Neuron (in vitro differentiated cells): ENCODE data around the gene NFKBIA.
"Not testable (repeated sequence)": the region's sequence is repeated elsewhere in the genome, so short reads cannot be mapped to it uniquely, and the experiment has no call there.

Source experiments
- H2AFZ ChIP-seq: one replicate; pipeline ENCODE4 v1.6.1; 2013; ENCODE audit warnings: low read depth, mild to moderate bottlenecking, inconsistent platforms, low read length, moderate library complexity
- H3K27me3 ChIP-seq: one replicate; pipeline ENCODE4 v1.6.1; 2013; ENCODE audit warnings: low read length; ENCODE audit not compliant: insufficient read depth
- H3K36me3 ChIP-seq: one replicate; pipeline ENCODE4 v1.6.1; 2013; ENCODE audit warnings: low read length; ENCODE audit not compliant: insufficient read depth
- H3K4me1 ChIP-seq: one replicate; pipeline ENCODE4 v1.6.1; 2013; ENCODE audit warnings: low read length; ENCODE audit not compliant: insufficient read depth
- H3K4me3 ChIP-seq: 2 replicates; pipeline ENCODE4 v1.5.1; 2013; ENCODE audit warnings: mild to moderate bottlenecking, low read length, moderate library complexity
- H3K9me3 ChIP-seq: one replicate; pipeline ENCODE4 v1.6.1; 2013; ENCODE audit warnings: low read length

NFKBIA gene

DNA sequence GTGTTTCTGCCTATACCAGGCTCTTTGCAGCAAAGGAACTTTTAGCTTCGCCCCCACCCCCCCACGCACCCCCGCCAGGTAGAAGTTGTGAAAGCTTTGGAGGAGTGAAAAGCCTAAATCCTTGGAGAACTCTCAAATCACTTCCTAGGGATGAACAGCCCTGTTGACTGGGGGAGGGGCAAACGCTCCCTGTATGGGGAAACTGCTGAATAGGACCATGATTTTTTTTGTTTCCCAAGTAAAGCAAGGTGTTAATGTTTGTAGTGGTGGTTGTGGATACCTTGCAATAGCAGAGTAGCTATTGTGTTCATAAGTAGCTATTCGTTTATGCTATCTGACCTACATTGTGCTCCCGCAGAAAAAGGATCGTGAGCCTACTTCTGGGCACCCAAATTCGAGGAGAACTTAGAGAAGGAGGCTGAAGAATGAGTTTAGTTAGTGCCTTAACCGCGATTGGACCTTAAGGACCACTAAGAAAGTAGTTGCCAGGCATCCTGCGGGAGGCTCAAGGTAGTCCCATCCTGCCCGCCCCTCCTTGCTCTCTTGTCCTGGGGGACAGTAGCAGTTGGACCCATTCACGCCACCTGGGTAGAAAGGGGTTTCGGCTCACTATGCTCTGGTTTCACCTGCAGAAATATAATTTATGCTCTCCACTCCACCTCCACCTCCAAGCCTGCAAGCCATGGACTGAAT lies 901 bp upstream of the NFKBIA start:
- H3K27me3 ChIP-seq, result no peaks in the 10 kb centered on the region
- H3K4me3 ChIP-seq, result peak overlapping the region; percentile 78
- peaks cover 14% of the 10 kb centered on the region for H3K4me1 ChIP-seq
- H2AFZ ChIP-seq, result no peak overlapping the region
- H3K36me3 ChIP-seq, result peaks cover 31% of the 10 kb centered on the region
- no peaks in the 10 kb centered on the region for H3K9me3 ChIP-seq

DNA sequence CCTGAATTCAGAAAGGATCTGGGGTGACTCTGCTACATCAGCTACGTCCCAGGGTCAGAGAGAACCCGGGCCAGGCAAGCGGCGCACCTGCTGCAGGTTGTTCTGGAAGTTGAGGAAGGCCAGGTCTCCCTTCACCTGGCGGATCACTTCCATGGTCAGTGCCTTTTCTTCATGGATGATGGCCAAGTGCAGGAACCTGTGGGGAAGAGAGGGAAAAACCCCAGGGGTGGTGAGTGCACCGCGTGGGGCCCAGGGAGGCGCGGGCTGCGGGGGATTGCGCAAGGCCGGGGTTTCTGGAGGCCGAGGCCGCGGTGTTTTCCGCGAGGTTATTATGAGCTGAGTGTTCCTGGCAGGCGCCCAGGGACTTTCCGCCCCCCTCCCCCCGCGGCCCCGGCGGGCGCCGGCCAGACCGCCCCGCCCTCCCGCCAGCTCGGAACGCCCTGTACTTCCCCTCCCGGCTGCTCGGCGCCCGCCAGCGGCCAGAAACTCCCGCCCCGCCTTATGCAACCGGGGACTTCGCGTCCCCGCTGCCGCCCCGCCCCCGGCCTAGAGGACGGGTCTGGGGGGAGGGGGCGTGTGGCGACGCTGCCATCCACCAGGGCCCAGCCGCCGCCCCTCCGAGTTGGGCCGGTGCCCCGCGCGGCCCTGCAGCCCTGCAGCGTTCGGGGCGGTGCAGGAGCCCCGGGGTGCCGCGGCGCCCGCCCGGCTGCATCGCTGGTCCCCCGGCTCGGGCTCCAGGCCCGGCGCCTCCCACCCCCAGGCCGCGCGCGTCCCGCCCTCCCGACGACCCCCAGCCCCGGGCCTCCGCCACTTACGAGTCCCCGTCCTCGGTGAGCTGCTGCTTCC lies 723 bp downstream of the NFKBIA start:
- Histone ChIP-seq H3K9me3 (no peaks in the 10 kb centered on the region), H3K4me3 (peak overlapping the region; percentile 78), H3K36me3 (peaks cover 31% of the 10 kb centered on the region), H3K4me1 (peaks cover 14% of the 10 kb centered on the region), H3K27me3 (no peaks in the 10 kb centered on the region), H2AFZ (peak overlapping the region; percentile 19)

DNA sequence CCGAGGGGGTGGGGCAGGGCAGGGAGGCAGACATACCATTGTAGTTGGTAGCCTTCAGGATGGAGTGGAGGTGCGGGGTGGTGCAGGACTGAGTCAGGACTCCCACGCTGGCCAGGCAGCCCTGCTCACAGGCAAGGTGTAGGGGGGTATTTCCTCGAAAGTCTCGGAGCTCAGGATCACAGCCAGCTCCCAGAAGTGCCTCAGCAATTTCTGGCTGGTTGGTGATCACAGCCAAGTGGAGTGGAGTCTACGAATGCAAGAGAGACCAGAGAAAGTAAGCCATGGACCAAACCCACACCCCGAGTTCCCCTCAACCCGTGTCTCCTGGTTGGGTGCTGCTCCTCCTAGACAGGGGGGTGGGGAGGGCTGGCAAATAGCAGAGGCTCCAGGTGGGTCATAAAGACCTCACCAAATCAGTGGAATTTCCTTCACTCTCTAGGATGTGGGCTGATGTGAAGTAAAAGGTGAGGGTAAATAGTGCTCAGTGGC lies 1.4 kb downstream of the NFKBIA start:
- Histone ChIP-seq H3K36me3 (peaks cover 31% of the 10 kb centered on the region), H3K9me3 (no peaks in the 10 kb centered on the region), H3K4me3 (peak overlapping the region; percentile 78), H3K4me1 (peaks cover 14% of the 10 kb centered on the region), H3K27me3 (no peaks in the 10 kb centered on the region), H2AFZ (no peak overlapping the region)

DNA sequence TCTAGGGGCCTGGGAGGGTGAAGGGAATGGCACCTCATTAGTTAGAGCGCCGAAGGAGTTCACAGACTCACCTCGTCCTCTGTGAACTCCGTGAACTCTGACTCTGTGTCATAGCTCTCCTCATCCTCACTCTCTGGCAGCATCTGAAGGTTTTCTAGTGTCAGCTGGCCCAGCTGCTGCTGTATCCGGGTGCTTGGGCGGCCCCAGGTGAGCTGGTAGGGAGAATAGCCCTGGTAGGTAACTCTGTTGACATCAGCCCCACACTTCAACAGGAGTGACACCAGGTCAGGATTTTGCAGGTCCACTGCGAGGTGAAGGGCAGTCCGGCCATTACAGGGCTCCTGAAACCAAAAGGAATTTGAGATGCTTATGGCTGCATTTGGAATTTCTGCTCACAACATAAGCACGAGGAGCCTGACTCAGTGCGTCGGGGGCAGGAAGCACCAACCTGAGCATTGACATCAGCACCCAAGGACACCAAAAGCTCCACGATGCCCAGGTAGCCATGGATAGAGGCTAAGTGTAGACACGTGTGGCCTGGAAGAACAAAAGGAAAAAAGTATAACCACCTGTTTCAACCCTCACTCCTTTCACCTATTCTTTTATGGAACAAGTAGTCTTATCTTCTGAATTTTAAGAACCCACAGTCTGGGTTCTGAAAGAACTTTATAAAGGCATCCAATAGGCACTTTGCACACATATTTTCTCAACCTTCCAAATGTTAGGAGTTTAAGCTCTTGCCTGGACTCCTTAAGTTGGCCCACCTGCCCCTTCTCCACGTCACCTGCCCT lies 2.0 kb downstream of the NFKBIA start:
- H3K4me3 ChIP-seq, result no peak overlapping the region
- peaks cover 31% of the 10 kb centered on the region for H3K36me3 ChIP-seq
- H3K27me3 ChIP-seq, result no peaks in the 10 kb centered on the region
- H2AFZ ChIP-seq, result no peak overlapping the region
- no peaks in the 10 kb centered on the region for H3K9me3 ChIP-seq
- H3K4me1 ChIP-seq, result peaks cover 16% of the 10 kb centered on the region

DNA sequence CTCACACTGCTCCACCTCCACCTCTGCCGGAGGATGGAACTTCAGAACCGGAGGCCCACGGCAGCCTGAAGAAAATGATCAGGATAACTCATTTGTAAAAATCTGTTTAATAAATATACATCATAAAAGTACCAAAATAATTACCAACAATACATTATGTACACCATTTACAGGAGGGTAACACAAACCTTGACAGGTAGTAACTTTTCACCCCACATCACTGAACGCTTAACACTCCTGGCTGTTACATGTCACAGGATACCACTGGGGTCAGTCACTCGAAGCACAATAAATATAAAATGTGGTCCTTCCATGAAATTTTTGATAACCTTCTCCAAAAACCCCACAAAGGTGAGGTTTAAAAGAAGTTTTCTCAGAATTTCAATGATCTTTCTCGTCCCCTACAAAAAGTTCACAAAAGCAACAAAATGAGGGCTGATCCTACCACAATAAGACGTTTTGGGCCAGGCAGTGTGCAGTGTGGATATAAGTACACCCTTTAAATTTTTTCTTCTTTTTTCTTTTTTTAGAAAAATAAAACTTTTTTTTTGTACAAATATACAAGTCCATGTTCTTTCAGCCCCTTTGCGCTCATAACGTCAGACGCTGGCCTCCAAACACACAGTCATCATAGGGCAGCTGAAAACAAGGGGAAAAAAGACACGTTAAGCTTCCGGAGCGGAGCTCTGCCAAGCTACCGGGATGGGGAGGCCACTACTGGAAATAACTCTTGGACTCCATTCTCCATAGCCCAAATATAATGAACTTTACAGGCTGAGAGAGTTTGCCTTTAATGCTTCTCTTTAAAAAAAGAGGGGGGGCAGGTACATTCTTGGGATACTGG lies 2.9 kb downstream of the NFKBIA start:
- peaks cover 16% of the 10 kb centered on the region for H3K4me1 ChIP-seq
- no peaks in the 10 kb centered on the region for H3K27me3 ChIP-seq
- no peak overlapping the region for H3K4me3 ChIP-seq

DNA sequence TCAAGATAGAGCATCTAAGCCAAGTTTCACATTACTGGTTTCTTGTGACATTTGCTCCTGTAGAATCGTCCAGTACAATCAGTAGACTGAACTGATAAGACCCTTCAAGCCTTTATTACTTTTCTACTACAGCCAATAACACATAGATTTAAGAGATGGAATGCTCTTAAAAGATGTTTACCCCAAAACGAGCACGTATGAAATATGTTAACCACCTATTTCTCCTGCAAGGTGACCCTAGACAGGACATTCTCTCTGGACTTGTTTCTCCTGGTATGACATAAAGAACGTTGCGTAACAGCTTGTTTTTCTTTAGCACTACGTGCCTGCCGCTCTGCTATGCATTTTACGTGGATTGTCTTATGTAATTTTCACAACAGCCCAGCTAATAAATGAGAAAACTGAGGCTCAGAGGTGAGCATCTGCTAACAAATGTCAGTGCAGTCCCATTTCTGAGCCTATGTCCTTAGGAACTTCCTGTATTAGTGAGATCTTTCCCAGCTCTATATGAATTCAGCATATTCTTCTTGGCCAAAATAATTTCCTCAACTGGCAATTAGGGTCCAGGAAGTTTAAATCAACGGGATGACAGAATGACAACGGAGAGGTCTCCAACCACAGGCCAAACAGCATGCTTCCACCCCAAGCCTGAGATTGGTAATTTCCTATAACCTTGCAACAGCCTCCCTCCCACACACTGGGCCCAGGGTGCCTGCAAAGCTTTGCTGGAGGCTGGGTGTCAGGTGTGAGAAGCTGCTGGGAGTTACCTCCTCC lies 3.7 kb downstream of the NFKBIA start:
- Histone ChIP-seq H3K9me3 (no peaks in the 10 kb centered on the region), H3K4me1 (peaks cover 15% of the 10 kb centered on the region), H2AFZ (no peak overlapping the region), H3K27me3 (no peaks in the 10 kb centered on the region), H3K36me3 (peaks cover 31% of the 10 kb centered on the region), H3K4me3 (no peak overlapping the region)

More for the DNA sequence above, 2.9 kb downstream of the NFKBIA start:
- Histone ChIP-seq H3K9me3 (no peaks in the 10 kb centered on the region), H2AFZ (no peak overlapping the region), H3K36me3 (peaks cover 31% of the 10 kb centered on the region)

DNA sequence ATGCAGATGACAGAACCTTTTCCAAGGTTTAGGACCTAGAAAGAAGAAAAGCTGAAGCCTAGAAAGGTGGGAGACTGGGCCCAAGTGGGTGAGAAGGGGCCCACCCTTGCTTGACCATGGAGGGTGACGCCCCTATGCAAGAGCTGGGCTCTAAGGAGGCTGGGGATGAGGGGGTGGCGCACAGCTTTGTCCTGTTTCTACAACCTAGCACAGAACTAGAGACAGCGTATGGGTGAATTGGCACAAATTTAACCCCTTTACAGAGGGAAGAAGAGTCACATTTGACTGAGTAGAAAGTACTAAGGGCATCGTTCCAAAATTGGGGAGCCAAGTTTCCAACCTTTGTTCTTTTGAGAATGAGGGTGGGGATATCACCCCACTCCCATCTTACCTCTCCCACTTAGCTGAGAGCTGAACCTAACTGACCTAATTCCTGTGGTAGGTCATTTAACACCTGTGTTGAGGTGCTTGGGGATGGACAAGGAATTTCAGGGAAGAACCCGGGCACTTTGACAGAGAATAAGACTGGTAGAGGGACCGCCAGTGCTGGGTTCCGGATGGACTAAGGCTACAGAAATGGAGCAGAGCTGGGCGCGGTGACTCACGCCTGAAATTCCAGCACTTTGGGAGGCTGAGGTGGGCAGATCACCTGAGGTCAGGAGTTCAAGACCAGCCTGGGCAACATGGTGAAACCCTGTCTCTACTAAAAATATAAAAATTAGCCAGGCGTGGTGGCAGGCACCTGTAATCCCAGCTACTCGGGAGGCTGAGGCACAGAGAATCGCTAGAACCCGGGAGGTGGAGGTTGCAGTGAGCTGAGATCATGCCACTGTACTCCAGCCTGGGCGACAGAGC lies 5.2 kb downstream of the NFKBIA start:
- no peaks in the 10 kb centered on the region for H3K27me3 ChIP-seq

DNA sequence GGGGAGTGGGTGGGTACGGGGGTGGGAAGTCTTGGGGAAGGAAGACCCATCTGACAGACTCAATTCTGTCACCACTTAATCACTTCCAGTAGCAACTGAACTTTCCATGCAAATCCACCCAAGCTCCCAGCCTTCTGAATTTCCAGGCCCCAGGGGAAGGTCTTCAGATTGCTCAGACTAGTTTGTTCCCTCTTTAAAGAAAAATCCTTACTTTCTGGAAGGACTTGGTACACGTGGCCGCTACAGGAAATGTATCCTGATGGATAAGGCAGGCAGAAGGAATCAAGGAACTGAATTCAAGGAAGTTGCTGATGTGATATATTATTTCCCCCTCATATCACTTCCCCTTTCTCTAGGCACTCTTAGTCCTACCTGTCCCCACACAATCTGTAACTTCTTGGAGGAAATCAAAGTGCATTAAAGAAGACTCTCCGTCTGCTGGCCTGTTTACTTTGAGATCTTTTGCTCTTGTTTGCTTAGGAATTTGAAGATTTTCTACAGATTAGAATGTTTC lies 6.4 kb downstream of the NFKBIA start:
- no peak overlapping the region for H3K4me3 ChIP-seq
- H3K9me3 ChIP-seq, result no peaks in the 10 kb centered on the region
- H2AFZ ChIP-seq, result no peak overlapping the region
- peaks cover 3% of the 10 kb centered on the region for H3K4me1 ChIP-seq
- H3K27me3 ChIP-seq, result no peaks in the 10 kb centered on the region
- H3K36me3 ChIP-seq, result peaks cover 27% of the 10 kb centered on the region

More for the DNA sequence above, 5.2 kb downstream of the NFKBIA start:
- H3K36me3 ChIP-seq, result peaks cover 31% of the 10 kb centered on the region
- H2AFZ ChIP-seq, result no peak overlapping the region
- H3K4me1 ChIP-seq, result peaks cover 9% of the 10 kb centered on the region
- no peak overlapping the region for H3K4me3 ChIP-seq
- no peaks in the 10 kb centered on the region for H3K9me3 ChIP-seq

DNA sequence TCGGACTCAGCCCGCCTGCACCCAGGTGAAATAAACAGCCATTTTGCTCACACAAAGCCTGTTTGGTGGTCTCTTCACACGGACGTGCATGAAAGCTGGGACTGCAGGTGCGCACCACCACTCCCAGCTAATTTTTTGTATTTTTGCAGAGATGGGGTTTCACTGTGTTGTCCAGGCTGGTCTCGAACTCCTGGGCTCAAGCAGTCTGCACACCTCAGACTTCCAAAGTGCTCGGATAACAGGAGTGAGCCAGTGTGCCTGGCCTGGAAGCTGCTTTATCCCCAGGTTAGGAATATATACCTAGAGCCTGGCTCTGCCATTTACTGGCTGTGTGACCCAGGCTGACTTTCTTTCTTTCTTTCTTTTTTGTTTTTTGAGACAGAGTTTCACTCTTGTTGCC lies 7.9 kb downstream of the NFKBIA start:
- not testable (repeated sequence) for H2AFZ ChIP-seq, H3K4me1 ChIP-seq, H3K4me3 ChIP-seq, H3K9me3 ChIP-seq, H3K27me3 ChIP-seq
- H3K36me3 ChIP-seq, result peaks cover 11% of the 10 kb centered on the region

DNA sequence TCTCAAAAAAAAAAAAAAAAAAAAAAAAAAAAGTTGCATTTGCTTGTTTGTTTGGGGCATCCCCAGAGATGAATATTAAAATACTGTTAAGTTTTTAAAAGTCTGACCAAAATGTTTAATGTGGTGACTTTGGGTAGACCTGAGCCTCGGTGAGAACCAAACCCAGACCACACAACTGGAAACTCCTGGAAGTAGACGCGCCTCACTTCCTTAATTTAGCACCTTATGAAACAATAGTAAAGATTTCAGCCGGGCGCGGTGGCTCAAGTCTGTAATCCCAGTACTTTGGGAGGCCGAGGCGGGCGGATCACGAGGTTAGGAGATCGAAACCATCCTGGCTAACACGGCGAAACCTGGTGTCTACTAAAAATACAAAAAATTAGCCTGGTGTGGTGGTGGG lies 9.3 kb downstream of the NFKBIA start:
- H3K9me3 ChIP-seq, result no peaks in the 10 kb centered on the region
- no peaks in the 10 kb centered on the region for H3K36me3 ChIP-seq
- H3K4me3 ChIP-seq, result no peak overlapping the region
- H3K4me1 ChIP-seq, result peaks cover 2% of the 10 kb centered on the region
- no peak overlapping the region for H2AFZ ChIP-seq
- no peaks in the 10 kb centered on the region for H3K27me3 ChIP-seq
